Liver (tissue), 9 donors: ENCODE data around the gene EZH1. TPM values are rescaled to one million over a fixed set of nuclear protein-coding genes. Genes with fewer than 3 reads are reported as not detected.

Source experiments
- DNase-seq: peaks from one replicate; pipeline ENCODE4 v3.0.0-alpha.2; 2017; ENCODE audit warnings: low spot score
- H3K27ac ChIP-seq, 2 donors: one replicate each; pipeline ENCODE4 v1.7.0; 2013; ENCODE audit warnings: inconsistent platforms in 2 of 2, low read length in 2 of 2, control low read depth in 1 of 2, low read depth in 1 of 2, mild to moderate bottlenecking in 1 of 2
- H3K27me3 ChIP-seq, 4 donors: one replicate each; pipeline versions ENCODE4 v1.6.1 to v1.7.0; 2013; ENCODE audit warnings: low read length in 3 of 4, inconsistent platforms in 1 of 4, mild to moderate bottlenecking in 1 of 4, moderate library complexity in 1 of 4; ENCODE audit not compliant: control insufficient read depth in 4 of 4, insufficient read depth in 4 of 4
- H3K36me3 ChIP-seq, 4 donors: one replicate each; pipeline versions ENCODE4 v1.6.1 to v1.7.0; 2013; ENCODE audit warnings: low read length in 3 of 4, mild to moderate bottlenecking in 3 of 4, low read depth in 1 of 4, moderate library complexity in 1 of 4; ENCODE audit not compliant: control insufficient read depth in 4 of 4, insufficient read depth in 3 of 4
- H3K4me1 ChIP-seq, 4 donors: one replicate each; pipeline versions ENCODE4 v1.6.1 to v1.7.0; 2013; ENCODE audit warnings: low read length in 3 of 4, mild to moderate bottlenecking in 3 of 4, moderate library complexity in 1 of 4; ENCODE audit not compliant: control insufficient read depth in 4 of 4, insufficient read depth in 4 of 4
- H3K4me3 ChIP-seq, 3 donors: one replicate each; pipeline versions ENCODE4 v1.6.1 to v1.7.0; 2013; ENCODE audit warnings: low read length in 3 of 3, control low read depth in 1 of 3, low read depth in 1 of 3, mild to moderate bottlenecking in 1 of 3
- H3K9ac ChIP-seq, 2 donors: one replicate each; pipeline ENCODE4 v1.7.0; 2013; ENCODE audit warnings: low read length in 2 of 2, mild to moderate bottlenecking in 2 of 2, moderate library complexity in 2 of 2, control low read depth in 1 of 2, low read depth in 1 of 2
- H3K9me3 ChIP-seq, 4 donors: one replicate each; pipeline versions ENCODE4 v1.6.1 to v1.7.0; 2013; ENCODE audit warnings: low read length in 3 of 4; ENCODE audit not compliant: control insufficient read depth in 4 of 4
- ATF3 ChIP-seq: IDR thresholded peaks from 2 replicates; pipeline ENCODE4 v1.6.1; 2016; ENCODE audit warnings: antibody characterized with exemption
- CTCF ChIP-seq: fragments of 150-350 bp; IDR thresholded peaks from 2 replicates; pipeline ENCODE4 v1.5.1; 2017; ENCODE audit warnings: improper control_type of control experiment, low read depth, low read length; ENCODE audit not compliant: missing input control
- EGR1 ChIP-seq, 2 donors: IDR thresholded peaks; 2 replicates each; pipeline ENCODE4 v1.6.1; 2016 to 2018; ENCODE audit warnings: antibody characterized with exemption in 2 of 2, low read depth in 2 of 2
- FOXA1 ChIP-seq: IDR thresholded peaks from 2 replicates; pipeline ENCODE4 v1.6.1; 2016; ENCODE audit warnings: antibody characterized with exemption
- FOXA2 ChIP-seq: IDR thresholded peaks from 2 replicates; pipeline ENCODE4 v1.6.1; 2016; ENCODE audit warnings: antibody characterized with exemption
- GABPA ChIP-seq, 2 donors: IDR thresholded peaks in 1 of 2; conservative IDR thresholded peaks in 1 of 2; 2 replicates each; pipeline ENCODE4 v1.6.1; 2016; ENCODE audit warnings: antibody characterized with exemption in 2 of 2, mild to moderate bottlenecking in 1 of 2, moderate library complexity in 1 of 2
- HNF4A ChIP-seq, 2 donors: conservative IDR thresholded peaks; 2 replicates each; pipeline ENCODE4 v1.6.1; 2016; ENCODE audit warnings: antibody characterized with exemption in 2 of 2, mild to moderate bottlenecking in 2 of 2
- HNF4G ChIP-seq: IDR thresholded peaks from 2 replicates; pipeline ENCODE4 v1.6.1; 2016; ENCODE audit warnings: antibody characterized with exemption
- JUND ChIP-seq, 2 donors: IDR thresholded peaks; 2 replicates each; pipeline ENCODE4 v1.6.1; 2016; ENCODE audit warnings: antibody characterized with exemption in 2 of 2
- MAX ChIP-seq: IDR thresholded peaks from 2 replicates; pipeline ENCODE4 v1.6.1; 2016; ENCODE audit warnings: antibody characterized with exemption
- NR2F2 ChIP-seq: IDR thresholded peaks from 2 replicates; pipeline ENCODE4 v1.6.1; 2016; ENCODE audit warnings: antibody characterized with exemption
- RAD21 ChIP-seq, 2 donors: IDR thresholded peaks; 2 replicates each; pipeline ENCODE4 v1.6.1; 2016; ENCODE audit warnings: antibody characterized with exemption in 2 of 2, mild to moderate bottlenecking in 2 of 2
- REST ChIP-seq: IDR thresholded peaks from 2 replicates; pipeline ENCODE4 v1.6.1; 2016; ENCODE audit warnings: antibody characterized with exemption, mild to moderate bottlenecking
- RXRA ChIP-seq, 2 donors: IDR thresholded peaks; 2 replicates each; pipeline ENCODE4 v1.6.1; 2017 to 2018; ENCODE audit warnings: antibody characterized with exemption in 2 of 2, mild to moderate bottlenecking in 1 of 2
- SP1 ChIP-seq: IDR thresholded peaks from 2 replicates; pipeline ENCODE4 v1.6.1; 2018; ENCODE audit warnings: antibody characterized with exemption, mild to moderate bottlenecking
- TAF1 ChIP-seq: conservative IDR thresholded peaks from 2 replicates; pipeline ENCODE4 v1.6.1; 2016; ENCODE audit warnings: antibody characterized with exemption, mild to moderate bottlenecking
- YY1 ChIP-seq: IDR thresholded peaks from 2 replicates; pipeline ENCODE4 v1.6.1; 2016; ENCODE audit warnings: antibody characterized with exemption, mild to moderate bottlenecking
- ZBTB33 ChIP-seq: IDR thresholded peaks from 2 replicates; pipeline ENCODE4 v1.6.1; 2016; ENCODE audit warnings: antibody characterized with exemption
- WGBS: extraction: QIAGEN DNeasy Blood & Tissue Kit; methylation state at CpG from one replicate; pipeline ENCODE4 v1.1.7; 2013; 5-methylcytosine and 5-hydroxymethylcytosine counted together
- polyA plus RNA-seq, 2 donors: library from polyadenylated mRNA; stranded (reverse) in 1 of 2; unstranded in 1 of 2; fragments of 200-250 nt in 1 of 2; fragments of >200 nt in 1 of 2; fragmentation: Nextera tagmentation in 1 of 2; extraction: Ambion mirVana in 1 of 2; gene quantifications; one replicate each; pipeline versions ENCODE4 v1.2.1 to v1.2.3, GENCODE V29; 2013 to 2015
- total RNA-seq, 2 donors: library from RNA; depleted of rRNA; stranded (reverse); fragments of >200 nt; gene quantifications; one replicate each; pipeline ENCODE4 v1.2.3, GENCODE V29; 2014
- donor health status: healthy.
- donor health status: healthy.
- donor health status: healthy.
- donor health status: healthy.
- donor health status: healthy.

EZH1 gene
- 10 to 100 TPM; 15.4 to 18.3 TPM for total RNA-seq
- 1 to 10 TPM; 4.3 to 6.3 TPM for polyA plus RNA-seq

GRCh38 chr17:42744806-42745617, at the start of gene EZH1:
Gene EZH1 (minus strand): TSS chr17:42745040. CDS start chr17:42728941, 16,099 bp downstream.
- peak within 1 kb of the TSS; percentile 60 to 82 for H3K9ac ChIP-seq
- H3K4me1 ChIP-seq = peaks cover 12 to 41% (median 37%) of the 10 kb centered on the region in 4 donors
- H3K9me3 ChIP-seq = no peaks in the 10 kb centered on the region
- 6% methylated on average over 50 of the region's 50 CpGs for WGBS
- TF ChIP-seq RXRA (IDR thresholded peaks at IDR 0.05) (no peak), FOXA1 (peak; percentile 71), MAX (peak; percentile 60), JUND (IDR thresholded peaks at IDR 0.05) (no peak), FOXA2 (peak; percentile 85), EGR1 (IDR thresholded peaks at IDR 0.05; ENCODE audit: low read depth in 2 of 2) (no peak), RAD21 (IDR thresholded peaks at IDR 0.05) (no peak), ZBTB33 (no peak), HNF4A (conservative IDR thresholded peaks at IDR 0.05) (no peak), CTCF (peak; percentile 9), ATF3 (no peak), REST (no peak), TAF1 (no peak), NR2F2 (no peak), YY1 (peak; percentile 5), GABPA (IDR thresholded peaks at IDR 0.05 in 1 of 2, conservative IDR thresholded peaks at IDR 0.05 in 1 of 2) (no peak), HNF4G (no peak), SP1 (peak; percentile 19)
- H3K27me3 ChIP-seq = no peaks in the 10 kb centered on the region
- H3K4me3 ChIP-seq = peak within 1 kb of the TSS; percentile 68 to 91 (median 75)
- H3K36me3 ChIP-seq = no peaks in the 10 kb centered on the region
- DNase-seq = peak; percentile 93
- peak within 1 kb of the TSS; percentile 88 to 93 for H3K27ac ChIP-seq
